Stimulated activated naive B cell treated with anti-CD40 and anti-IgM and Interleukin-4, amounts not matched to agents 10 μg/mL and 1 μg/mL and 100 μg/mL, for 72 hours (primary cell): ENCODE measurements around the gene SEPTIN5.

ENCODE experiments used
- ATAC-seq, 2 donors: fragments of 150-1000 bp; cut with Tn5 transposase; replicated peaks; 2 replicates each; pipeline ENCODE4 v1.10.0; 2021; ENCODE audit warnings: moderate library complexity in 1 of 2
- DNase-seq: peaks from one replicate; pipeline ENCODE4 v3.0.0; 2021
- H3K27ac Mint-ChIP-seq: one replicate; pipeline ENCODE4 v1.8.0; 2022; ENCODE audit warnings: mild to moderate bottlenecking, mixed read lengths
- H3K27me3 Mint-ChIP-seq, 2 donors: one replicate each; pipeline ENCODE4 v1.8.0; 2022; ENCODE audit warnings: mixed read lengths in 2 of 2
- H3K36me3 Mint-ChIP-seq, 2 donors: one replicate each; pipeline ENCODE4 v1.8.0; 2022; ENCODE audit warnings: mixed read lengths in 2 of 2, mild to moderate bottlenecking in 1 of 2
- H3K4me1 Mint-ChIP-seq, 2 donors: one replicate each; pipeline ENCODE4 v1.8.0; 2022; ENCODE audit warnings: mixed read lengths in 2 of 2, mild to moderate bottlenecking in 1 of 2
- H3K4me3 Mint-ChIP-seq, 2 donors: one replicate each; pipeline ENCODE4 v1.8.0; 2022; ENCODE audit warnings: mild to moderate bottlenecking in 2 of 2, mixed read lengths in 2 of 2, moderate library complexity in 1 of 2
- H3K9me3 Mint-ChIP-seq, 2 donors: one replicate each; pipeline ENCODE4 v1.8.0; 2022; ENCODE audit warnings: mixed read lengths in 2 of 2, mild to moderate bottlenecking in 1 of 2

The SEPTIN5 gene

GRCh38 chr22:19718456-19719049 lies 4.2 kb downstream of the SEPTIN5 start:
- H3K27ac Mint-ChIP-seq: no peak overlapping the region
- H3K27me3 Mint-ChIP-seq: peaks cover 55 to 85% of the 10 kb centered on the region in 2 donors
- peaks cover 0 to 3% of the 10 kb centered on the region in 2 donors for H3K36me3 Mint-ChIP-seq
- ATAC-seq (no peak), DNase-seq (no peak)
- H3K9me3 Mint-ChIP-seq: no peaks in the 10 kb centered on the region
- peaks cover 23 to 28% of the 10 kb centered on the region in 2 donors for H3K4me1 Mint-ChIP-seq
- H3K4me3 Mint-ChIP-seq: peak overlapping the region; percentile 36 to 57

DNA sequence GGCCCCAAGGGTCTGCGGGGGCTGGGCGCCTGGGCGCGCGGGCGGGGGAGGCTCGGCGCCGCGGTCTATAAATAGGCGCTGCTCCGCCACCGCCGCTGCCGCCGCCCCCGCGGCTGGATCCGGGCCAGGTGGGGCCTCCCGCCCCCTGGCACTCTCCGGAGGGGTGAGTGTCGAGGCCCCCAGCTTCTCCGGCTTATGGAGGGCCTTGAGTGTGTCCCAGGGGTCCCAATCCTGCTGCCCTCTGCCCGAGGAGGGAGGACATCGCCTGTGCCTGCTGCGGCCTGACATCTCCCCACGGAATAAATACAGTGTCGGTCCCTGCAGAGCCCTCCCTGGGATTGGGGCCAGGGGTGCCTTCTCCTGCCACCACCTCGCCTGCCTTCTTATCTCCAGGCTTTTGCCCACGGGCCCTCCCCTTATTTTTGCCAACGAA lies 4.8 kb downstream of the SEPTIN5 start:
- H3K27me3 Mint-ChIP-seq: peaks cover 52 to 82% of the 10 kb centered on the region in 2 donors
- no peaks in the 10 kb centered on the region for H3K9me3 Mint-ChIP-seq
- H3K4me1 Mint-ChIP-seq: peaks cover 23 to 24% of the 10 kb centered on the region in 2 donors
- H3K27ac Mint-ChIP-seq: no peak overlapping the region
- no peak for ATAC-seq
- H3K36me3 Mint-ChIP-seq: peaks cover 0 to 3% of the 10 kb centered on the region in 2 donors
- no peak for DNase-seq
- peak overlapping the region; percentile 52 to 74 for H3K4me3 Mint-ChIP-seq

DNA sequence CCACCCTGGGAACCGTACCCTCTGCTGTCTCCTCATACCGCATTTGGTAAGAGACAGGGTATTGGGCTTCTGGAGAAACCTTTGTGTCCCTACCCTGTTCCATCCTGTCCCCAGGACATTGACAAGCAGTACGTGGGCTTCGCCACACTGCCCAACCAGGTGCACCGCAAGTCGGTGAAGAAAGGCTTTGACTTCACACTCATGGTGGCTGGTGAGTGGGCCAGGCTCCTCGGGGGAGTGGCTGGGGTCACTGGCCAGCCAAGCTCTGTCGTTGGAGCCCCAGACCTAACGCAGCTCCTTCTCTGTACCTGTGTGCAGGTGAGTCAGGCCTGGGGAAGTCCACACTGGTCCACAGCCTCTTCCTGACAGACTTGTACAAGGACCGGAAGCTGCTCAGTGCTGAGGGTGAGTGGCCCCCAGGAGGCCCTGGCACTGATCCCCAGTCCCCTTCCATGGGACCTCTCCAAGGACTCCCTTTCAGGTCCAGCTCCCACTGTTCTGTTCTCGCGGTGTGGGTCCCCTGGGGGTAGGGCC lies 5.3 kb downstream of the SEPTIN5 start:
- ATAC-seq (no peak), DNase-seq (no peak)
- Mint-ChIP-seq H3K4me1 (peaks cover 25 to 28% of the 10 kb centered on the region in 2 donors), H3K9me3 (no peaks in the 10 kb centered on the region), H3K27me3 (peaks cover 54 to 85% of the 10 kb centered on the region in 2 donors), H3K36me3 (peaks cover 0 to 3% of the 10 kb centered on the region in 2 donors), H3K4me3 (peak overlapping the region; percentile 52 to 74), H3K27ac (peak overlapping the region; percentile 56)

GRCh38 chr22:19720150-19720827 lies 6.0 kb downstream of the SEPTIN5 start:
- DNase-seq: no peak
- Mint-ChIP-seq H3K27me3 (peaks cover 61 to 85% of the 10 kb centered on the region in 2 donors), H3K4me3 (no peak overlapping the region), H3K9me3 (no peaks in the 10 kb centered on the region), H3K4me1 (peaks cover 30 to 36% of the 10 kb centered on the region in 2 donors), H3K27ac (no peak overlapping the region), H3K36me3 (peaks cover 0 to 3% of the 10 kb centered on the region in 2 donors)
- ATAC-seq: no peak

GRCh38 chr22:19720999-19721329 lies 6.7 kb downstream of the SEPTIN5 start:
- ATAC-seq (no peak), DNase-seq (no peak)
- H3K36me3 Mint-ChIP-seq: peaks cover 1 to 3% of the 10 kb centered on the region in 2 donors
- no peak overlapping the region for H3K27ac Mint-ChIP-seq
- H3K4me1 Mint-ChIP-seq: peaks cover 30 to 38% of the 10 kb centered on the region in 2 donors
- H3K4me3 Mint-ChIP-seq: no peak overlapping the region
- H3K9me3 Mint-ChIP-seq: no peaks in the 10 kb centered on the region
- peaks cover 64 to 85% of the 10 kb centered on the region in 2 donors for H3K27me3 Mint-ChIP-seq

DNA sequence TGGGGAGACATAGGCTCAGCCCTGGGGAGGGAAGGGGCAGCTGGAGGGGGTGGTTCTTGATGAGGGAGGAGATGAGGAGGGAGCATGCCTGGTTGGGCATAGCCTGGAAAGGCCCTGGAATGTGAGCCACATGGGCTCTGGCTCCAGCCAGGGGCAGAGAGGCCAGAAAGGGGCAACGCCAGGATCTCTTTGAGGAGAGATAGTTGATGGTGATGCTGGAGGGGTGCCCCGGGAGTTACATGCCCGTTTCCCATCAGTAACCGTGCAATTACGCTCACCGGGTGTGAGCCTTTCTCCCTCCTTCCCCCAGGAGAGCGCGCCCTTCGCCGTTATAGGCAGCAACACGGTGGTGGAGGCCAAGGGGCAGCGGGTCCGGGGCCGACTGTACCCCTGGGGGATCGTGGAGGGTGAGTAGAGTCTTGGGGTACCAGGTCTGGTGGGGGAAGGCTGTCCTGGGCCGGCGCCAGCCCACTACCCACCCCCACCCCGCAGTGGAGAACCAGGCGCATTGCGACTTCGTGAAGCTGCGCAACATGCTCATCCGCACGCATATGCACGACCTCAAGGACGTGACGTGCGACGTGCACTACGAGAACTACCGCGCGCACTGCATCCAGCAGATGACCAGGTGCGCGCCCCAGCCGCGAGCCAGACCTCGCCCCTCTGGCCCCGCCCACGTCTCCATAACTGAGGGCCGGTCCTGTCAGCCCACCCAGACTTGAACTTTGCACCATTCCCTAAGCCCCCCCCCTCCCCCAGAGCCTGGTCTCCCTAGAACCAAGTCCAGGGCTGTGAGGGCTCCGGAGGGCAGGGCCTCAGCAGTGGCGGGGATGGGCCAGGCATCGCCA lies 7.3 kb downstream of the SEPTIN5 start:
- Mint-ChIP-seq H3K9me3 (no peaks in the 10 kb centered on the region), H3K27ac (no peak overlapping the region), H3K36me3 (peaks cover 1 to 3% of the 10 kb centered on the region in 2 donors), H3K4me1 (peaks cover 30 to 38% of the 10 kb centered on the region in 2 donors), H3K27me3 (peaks cover 62 to 82% of the 10 kb centered on the region in 2 donors), H3K4me3 (no peak overlapping the region)
- ATAC-seq (no peak), DNase-seq (no peak)

DNA sequence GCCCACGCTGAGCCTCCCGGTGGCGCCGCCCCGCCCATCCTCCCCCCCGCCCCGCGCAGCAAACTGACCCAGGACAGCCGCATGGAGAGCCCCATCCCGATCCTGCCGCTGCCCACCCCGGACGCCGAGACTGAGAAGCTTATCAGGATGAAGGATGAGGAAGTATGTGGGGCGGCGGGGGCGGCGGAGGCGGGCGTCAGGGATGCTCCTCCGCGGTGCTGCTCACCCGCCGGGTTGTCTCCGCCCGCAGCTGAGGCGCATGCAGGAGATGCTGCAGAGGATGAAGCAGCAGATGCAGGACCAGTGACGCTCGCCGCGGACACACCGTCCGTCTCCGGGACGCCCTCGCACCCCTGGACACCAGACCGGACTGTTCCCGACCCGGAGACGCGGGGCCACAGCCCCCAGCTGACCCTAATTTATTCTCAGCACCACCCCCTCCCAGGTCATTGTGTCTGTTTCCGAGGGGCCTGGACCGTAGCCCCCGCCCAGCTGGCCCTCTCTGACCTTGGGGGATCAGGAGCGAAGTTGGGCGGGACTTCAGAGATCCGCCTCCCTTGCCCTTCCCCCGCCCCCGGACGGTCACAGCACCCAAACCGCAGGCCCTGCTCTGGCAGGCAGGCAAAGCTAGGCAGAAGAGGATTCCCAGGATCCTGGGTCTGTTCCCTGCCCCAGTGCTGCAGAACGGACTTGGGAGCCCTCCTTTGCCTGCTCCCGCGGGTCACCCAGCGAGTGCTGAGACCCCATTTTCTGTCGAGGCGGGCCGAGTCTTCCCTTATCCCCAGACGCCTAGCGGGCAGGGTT lies 8.1 kb downstream of the SEPTIN5 start:
- Mint-ChIP-seq H3K27me3 (peaks cover 69 to 82% of the 10 kb centered on the region in 2 donors), H3K27ac (no peak overlapping the region), H3K9me3 (no peaks in the 10 kb centered on the region), H3K4me3 (no peak overlapping the region), H3K4me1 (peaks cover 30 to 38% of the 10 kb centered on the region in 2 donors), H3K36me3 (peaks cover 1 to 3% of the 10 kb centered on the region in 2 donors)
- no peak for ATAC-seq
- no peak for DNase-seq

- H3K27ac Mint-ChIP-seq: no peak overlapping the region
- peaks cover 70 to 82% of the 10 kb centered on the region in 2 donors for H3K27me3 Mint-ChIP-seq
- H3K36me3 Mint-ChIP-seq: peaks cover 1 to 3% of the 10 kb centered on the region in 2 donors
- H3K4me3 Mint-ChIP-seq: peak overlapping the region; percentile 47 to 78
- ATAC-seq (no peak), DNase-seq (no peak)
- H3K4me1 Mint-ChIP-seq: peaks cover 27 to 33% of the 10 kb centered on the region in 2 donors
- H3K9me3 Mint-ChIP-seq: no peaks in the 10 kb centered on the region
Observed at GRCh38 chr22:19722982-19723231, 8.6 kb downstream of the SEPTIN5 start.

- DNase-seq (peak; percentile 32), ATAC-seq (peak; percentile 76 to 79)
- Mint-ChIP-seq H3K27me3 (peaks cover 75 to 85% of the 10 kb centered on the region in 2 donors), H3K4me3 (peak within 1 kb of the TSS; percentile 47 to 78), H3K27ac (no peak within 1 kb of the TSS), H3K36me3 (peaks cover 1 to 3% of the 10 kb centered on the region in 2 donors), H3K9me3 (no peaks in the 10 kb centered on the region), H3K4me1 (peaks cover 27 to 32% of the 10 kb centered on the region in 2 donors)
Observed at GRCh38 chr22:19723232-19723982, 9.1 kb downstream of the SEPTIN5 start, which contains the start of gene GP1BB. Gene GP1BB, plus strand, starts transcription at chr22:19723539. Its CDS starts 31 bp downstream, at chr22:19723570.

- Mint-ChIP-seq H3K4me3 (peak overlapping the region; percentile 56 to 72), H3K4me1 (peaks cover 26 to 30% of the 10 kb centered on the region in 2 donors), H3K36me3 (peaks cover 1 to 3% of the 10 kb centered on the region in 2 donors), H3K27me3 (peaks cover 76 to 88% of the 10 kb centered on the region in 2 donors), H3K27ac (no peak overlapping the region), H3K9me3 (no peaks in the 10 kb centered on the region)
- ATAC-seq: peak; percentile 71 to 76
- no peak for DNase-seq
Observed at GRCh38 chr22:19723983-19724827, 9.9 kb downstream of the SEPTIN5 start.

- DNase-seq (no peak), ATAC-seq (no peak)
- peaks cover 21 to 26% of the 10 kb centered on the region in 2 donors for H3K4me1 Mint-ChIP-seq
- peaks cover 67 to 84% of the 10 kb centered on the region in 2 donors for H3K27me3 Mint-ChIP-seq
- peaks cover 1 to 3% of the 10 kb centered on the region in 2 donors for H3K36me3 Mint-ChIP-seq
- H3K27ac Mint-ChIP-seq: no peak overlapping the region
- H3K9me3 Mint-ChIP-seq: no peaks in the 10 kb centered on the region
- H3K4me3 Mint-ChIP-seq: peak overlapping the region; percentile 56 to 72
Observed at GRCh38 chr22:19724927-19725661, 10.8 kb downstream of the SEPTIN5 start.
